ENCODE results near the gene PPIH.

DNA sequence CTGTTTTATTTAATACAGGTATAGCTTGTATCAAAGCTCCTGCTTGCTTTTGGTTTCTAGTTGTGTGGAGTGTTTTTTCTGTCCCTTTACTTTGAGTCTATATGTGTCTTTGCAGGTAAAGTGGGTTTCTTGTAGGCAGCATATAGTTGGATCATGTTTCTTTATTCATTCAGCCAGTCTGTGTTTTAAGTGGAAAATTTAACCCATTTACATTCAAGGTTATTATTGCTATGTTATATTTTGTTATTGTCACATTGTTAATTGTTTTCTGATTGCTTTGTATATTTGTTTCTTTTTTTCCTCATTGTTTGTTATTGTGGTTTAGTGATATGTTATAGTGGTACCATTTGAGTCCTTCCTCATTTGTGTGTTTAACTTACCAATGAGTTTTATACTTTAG, 55.1 kb downstream of the PPIH start:
- TF ChIP-seq, protein P1, sequence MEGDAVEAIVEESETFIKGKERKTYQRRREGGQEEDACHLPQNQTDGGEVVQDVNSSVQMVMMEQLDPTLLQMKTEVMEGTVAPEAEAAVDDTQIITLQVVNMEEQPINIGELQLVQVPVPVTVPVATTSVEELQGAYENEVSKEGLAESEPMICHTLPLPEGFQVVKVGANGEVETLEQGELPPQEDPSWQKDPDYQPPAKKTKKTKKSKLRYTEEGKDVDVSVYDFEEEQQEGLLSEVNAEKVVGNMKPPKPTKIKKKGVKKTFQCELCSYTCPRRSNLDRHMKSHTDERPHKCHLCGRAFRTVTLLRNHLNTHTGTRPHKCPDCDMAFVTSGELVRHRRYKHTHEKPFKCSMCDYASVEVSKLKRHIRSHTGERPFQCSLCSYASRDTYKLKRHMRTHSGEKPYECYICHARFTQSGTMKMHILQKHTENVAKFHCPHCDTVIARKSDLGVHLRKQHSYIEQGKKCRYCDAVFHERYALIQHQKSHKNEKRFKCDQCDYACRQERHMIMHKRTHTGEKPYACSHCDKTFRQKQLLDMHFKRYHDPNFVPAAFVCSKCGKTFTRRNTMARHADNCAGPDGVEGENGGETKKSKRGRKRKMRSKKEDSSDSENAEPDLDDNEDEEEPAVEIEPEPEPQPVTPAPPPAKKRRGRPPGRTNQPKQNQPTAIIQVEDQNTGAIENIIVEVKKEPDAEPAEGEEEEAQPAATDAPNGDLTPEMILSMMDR (conservative IDR thresholded peaks at IDR 0.05): no peak
- no peak for TF ChIP-seq ZFX (IDR thresholded peaks at IDR 0.05)

Data from C4-2B (cell line).